Neural progenitor cell (in vitro differentiated cells): ENCODE results near the gene HOMER2. TPM values are rescaled to one million over a fixed set of nuclear protein-coding genes. Genes with fewer than 3 reads are reported as not detected.
"Not testable (repeated sequence)": the region's sequence is repeated elsewhere in the genome, so short reads cannot be mapped to it uniquely, and the experiment has no call there.

Experiments
- DNase-seq: peaks from one replicate; pipeline ENCODE4 v3.0.0-alpha.2; 2016; ENCODE audit warnings: low spot score
- H2AFZ ChIP-seq: fragments of 200-600 bp; sonication (generic); replicated peaks from 2 replicates; pipeline ENCODE4 v1.6.1; 2016; ENCODE audit warnings: antibody characterized with exemption
- H3F3A ChIP-seq: fragments of 200-600 bp; sonication (generic); 2 replicates; pipeline ENCODE4 v1.6.1; 2016; ENCODE audit warnings: antibody characterized with exemption, low read depth
- H3K27ac ChIP-seq: fragments of 200-600 bp; sonication (generic); 2 replicates; pipeline ENCODE4 v1.5.1; 2016; ENCODE audit warnings: mild to moderate bottlenecking
- H3K27me3 ChIP-seq: fragments of 200-600 bp; sonication (generic); 2 replicates; pipeline ENCODE4 v1.6.1; 2016; ENCODE audit warnings: mild to moderate bottlenecking, moderate library complexity
- H3K36me3 ChIP-seq: fragments of 200-600 bp; sonication (generic); 2 replicates; pipeline ENCODE4 v1.5.1; 2016
- H3K4me1 ChIP-seq: fragments of 200-600 bp; sonication (generic); 2 replicates; pipeline ENCODE4 v1.6.1; 2016; ENCODE audit warnings: mixed run types
- H3K4me2 ChIP-seq: fragments of 200-600 bp; sonication (generic); 2 replicates; pipeline ENCODE4 v1.6.1; 2016
- H3K4me3 ChIP-seq: fragments of 200-600 bp; sonication (generic); 2 replicates; pipeline ENCODE4 v1.5.1; 2016
- H3K79me2 ChIP-seq: fragments of 200-600 bp; sonication (generic); 2 replicates; pipeline ENCODE4 v1.6.1; 2016; ENCODE audit warnings: low read depth
- H3K9ac ChIP-seq: fragments of 200-600 bp; sonication (generic); 2 replicates; pipeline ENCODE4 v1.6.1; 2016
- H3K9me3 ChIP-seq: fragments of 200-600 bp; sonication (generic); 2 replicates; pipeline ENCODE4 v1.5.1; 2016; ENCODE audit warnings: low read depth
- H4K20me1 ChIP-seq: fragments of 200-600 bp; sonication (generic); 2 replicates; pipeline ENCODE4 v1.6.1; 2016; ENCODE audit warnings: low read depth
- H3K27ac Mint-ChIP-seq: 3 replicates; pipeline ENCODE4 v1.8.0; 2021; ENCODE audit warnings: mixed read lengths
- H3K27me3 Mint-ChIP-seq: 2 replicates; pipeline ENCODE4 v1.8.0; 2022; ENCODE audit warnings: low read depth, mild to moderate bottlenecking, inconsistent platforms, moderate library complexity, mixed read lengths; ENCODE audit not compliant: insufficient read depth
- H3K36me3 Mint-ChIP-seq: 3 replicates; pipeline ENCODE4 v1.8.0; 2021; ENCODE audit warnings: mixed read lengths
- H3K4me1 Mint-ChIP-seq: 3 replicates; pipeline ENCODE4 v1.8.0; 2021; ENCODE audit warnings: mixed read lengths
- H3K4me3 Mint-ChIP-seq: 3 replicates; pipeline ENCODE4 v1.8.0; 2021; ENCODE audit warnings: mild to moderate bottlenecking, moderate library complexity, mixed read lengths
- H3K9me3 Mint-ChIP-seq: 3 replicates; pipeline ENCODE4 v1.8.0; 2020; ENCODE audit warnings: mixed read lengths
- CTCF ChIP-seq: fragments of 200-600 bp; sonication (generic); IDR thresholded peaks from 2 replicates; pipeline ENCODE4 v1.5.1; 2017; ENCODE audit warnings: antibody characterized with exemption, mild to moderate bottlenecking
- EZH2 ChIP-seq: fragments of 200-600 bp; sonication (generic); IDR thresholded peaks from 2 replicates; pipeline ENCODE4 v1.6.1; 2017; ENCODE audit warnings: antibody characterized with exemption, mild to moderate bottlenecking, moderate library complexity
- EZH2phosphoT487 ChIP-seq: fragments of 200-600 bp; sonication (generic); IDR thresholded peaks from 2 replicates; pipeline ENCODE4 v1.6.1; 2017; ENCODE audit warnings: antibody characterized with exemption
- total RNA-seq: library from RNA; depleted of rRNA; stranded (reverse); fragments of >200 nt; gene quantifications from 2 replicates; pipeline ENCODE4 v1.2.3, GENCODE V29; 2015; ENCODE audit warnings: low replicate concordance

Gene HOMER2
- total RNA-seq, 1 donor from 2014 or later = 259 TPM

- H3K4me3 ChIP-seq = no peak overlapping the region
- H2AFZ ChIP-seq = no peak overlapping the region
- peaks cover 3% of the 10 kb centered on the region for H3K27me3 Mint-ChIP-seq
- no peak overlapping the region for H3K9ac ChIP-seq
- no peak overlapping the region for H3K4me3 Mint-ChIP-seq
- H3K36me3 ChIP-seq = no peaks in the 10 kb centered on the region
- H3K9me3 ChIP-seq = no peaks in the 10 kb centered on the region
- H3K4me1 Mint-ChIP-seq = no peaks in the 10 kb centered on the region
- H3K36me3 Mint-ChIP-seq = peaks cover 25% of the 10 kb centered on the region
- no peaks in the 10 kb centered on the region for H3K4me1 ChIP-seq
- H3K9me3 Mint-ChIP-seq = no peaks in the 10 kb centered on the region
- H3K79me2 ChIP-seq = no peaks in the 10 kb centered on the region
- H3K27ac ChIP-seq = no peak overlapping the region
- no peak overlapping the region for H3K4me2 ChIP-seq
- no peak overlapping the region for H3K27ac Mint-ChIP-seq
- no peaks in the 10 kb centered on the region for H4K20me1 ChIP-seq
- TF ChIP-seq EZH2 (no peak), EZH2phosphoT487 (no peak), CTCF (no peak)
- no peaks in the 10 kb centered on the region for H3F3A ChIP-seq
- DNase-seq = no peak
- H3K27me3 ChIP-seq = no peaks in the 10 kb centered on the region
Observed at GRCh38 chr15:82870727-82871320, 81.7 kb downstream of the HOMER2 start.

- not testable (repeated sequence) for H3K79me2 ChIP-seq, H3K36me3 ChIP-seq, H3K4me3 Mint-ChIP-seq, H3K27me3 Mint-ChIP-seq, H4K20me1 ChIP-seq, H3K4me1 ChIP-seq, H3K27ac Mint-ChIP-seq, H3K36me3 Mint-ChIP-seq, H3F3A ChIP-seq, H3K4me2 ChIP-seq, H3K27me3 ChIP-seq, H3K9ac ChIP-seq, H3K4me1 Mint-ChIP-seq, H3K27ac ChIP-seq, H3K4me3 ChIP-seq, H2AFZ ChIP-seq, DNase-seq, H3K9me3 ChIP-seq, H3K9me3 Mint-ChIP-seq
Observed at GRCh38 chr15:82865981-82866380, 86.5 kb downstream of the HOMER2 start.

DNA sequence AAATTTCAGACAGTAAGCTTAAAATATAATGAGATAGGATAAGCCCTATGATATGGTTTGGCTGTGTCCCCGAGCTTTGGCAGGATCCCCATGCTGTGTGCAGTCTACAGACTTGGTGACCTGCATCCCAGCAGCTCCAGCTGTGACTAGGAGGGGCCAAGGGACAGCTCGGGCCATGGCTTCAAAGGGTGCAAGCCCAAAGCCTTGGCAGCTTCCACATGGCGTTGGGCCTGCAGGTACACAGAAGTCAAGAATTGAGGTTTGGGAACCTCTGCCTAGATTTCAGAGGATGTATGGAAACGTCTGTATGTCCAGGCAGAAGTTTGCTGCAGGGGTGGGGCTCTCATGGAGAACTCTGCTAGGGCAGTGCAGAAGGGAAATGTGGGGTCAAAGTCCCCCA, 86.9 kb downstream of the HOMER2 start:
- not testable (repeated sequence) for H3K27me3 ChIP-seq, H3K4me1 Mint-ChIP-seq, H3K4me3 ChIP-seq

GRCh38 chr15:82864967-82865366, 87.6 kb downstream of the HOMER2 start:
- Mint-ChIP-seq H3K27me3 (no peaks in the 10 kb centered on the region), H3K36me3 (peaks cover 3% of the 10 kb centered on the region), H3K9me3 (no peaks in the 10 kb centered on the region), H3K4me1 (no peaks in the 10 kb centered on the region), H3K27ac (no peak overlapping the region), H3K4me3 (no peak overlapping the region)
- H3K27me3 ChIP-seq = no peaks in the 10 kb centered on the region
- DNase-seq = no peak
- no peaks in the 10 kb centered on the region for H3K79me2 ChIP-seq
- H3K4me3 ChIP-seq = no peak overlapping the region
- H3K27ac ChIP-seq = no peak overlapping the region
- no peak overlapping the region for H3K4me2 ChIP-seq
- no peaks in the 10 kb centered on the region for H3K9me3 ChIP-seq
- H2AFZ ChIP-seq = no peak overlapping the region
- no peaks in the 10 kb centered on the region for H3F3A ChIP-seq
- no peaks in the 10 kb centered on the region for H4K20me1 ChIP-seq
- no peak overlapping the region for H3K9ac ChIP-seq
- TF ChIP-seq EZH2 (no peak), CTCF (no peak), EZH2phosphoT487 (no peak)
- H3K36me3 ChIP-seq = no peaks in the 10 kb centered on the region
- H3K4me1 ChIP-seq = no peaks in the 10 kb centered on the region

More for the DNA sequence above, 86.9 kb downstream of the HOMER2 start:
- not testable (repeated sequence) for H3K4me3 Mint-ChIP-seq, H3K36me3 ChIP-seq, H3K4me2 ChIP-seq, H3K27ac ChIP-seq, H3K27ac Mint-ChIP-seq, H3K79me2 ChIP-seq, H3K9me3 ChIP-seq, H3K36me3 Mint-ChIP-seq, H3K9me3 Mint-ChIP-seq, H4K20me1 ChIP-seq, H2AFZ ChIP-seq, H3K4me1 ChIP-seq, H3K9ac ChIP-seq, H3F3A ChIP-seq, H3K27me3 Mint-ChIP-seq, DNase-seq
